ENCODE results near the gene ATP2A2.

DNA sequence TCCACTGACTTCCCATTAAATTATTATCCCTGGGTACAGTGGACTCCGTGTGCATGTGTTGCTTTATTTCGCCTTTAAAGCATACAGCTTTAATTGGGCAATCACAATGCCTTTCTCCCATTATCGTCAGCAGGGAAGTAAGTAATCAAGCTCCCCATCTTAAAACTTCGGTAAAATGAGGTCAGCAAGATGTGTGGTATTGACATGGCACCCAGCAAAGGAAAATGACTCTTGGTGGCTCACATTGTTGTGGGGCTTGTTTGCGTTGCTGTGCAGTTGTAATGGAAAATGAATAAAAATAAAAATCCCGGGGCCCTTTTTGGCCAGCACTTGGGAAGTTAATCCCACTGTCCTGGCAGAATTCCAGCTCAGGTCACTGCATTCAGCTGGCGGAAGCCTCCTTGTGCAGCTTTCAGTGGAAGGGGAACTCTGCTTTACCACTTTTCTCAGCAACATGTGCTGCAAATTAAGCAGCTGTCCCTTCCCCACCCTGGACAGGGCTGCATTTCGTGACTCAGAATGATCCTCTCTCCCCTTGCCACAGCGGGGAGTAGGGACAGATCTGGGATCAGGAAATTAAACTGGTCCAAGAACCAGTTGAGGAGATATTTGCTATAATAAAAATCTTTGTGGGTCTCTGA is 13.9 kb upstream of the ATP2A2 start:
- no peak for TF ChIP-seq RAD21 (IDR thresholded peaks at IDR 0.05)
- TF ChIP-seq, protein P1, sequence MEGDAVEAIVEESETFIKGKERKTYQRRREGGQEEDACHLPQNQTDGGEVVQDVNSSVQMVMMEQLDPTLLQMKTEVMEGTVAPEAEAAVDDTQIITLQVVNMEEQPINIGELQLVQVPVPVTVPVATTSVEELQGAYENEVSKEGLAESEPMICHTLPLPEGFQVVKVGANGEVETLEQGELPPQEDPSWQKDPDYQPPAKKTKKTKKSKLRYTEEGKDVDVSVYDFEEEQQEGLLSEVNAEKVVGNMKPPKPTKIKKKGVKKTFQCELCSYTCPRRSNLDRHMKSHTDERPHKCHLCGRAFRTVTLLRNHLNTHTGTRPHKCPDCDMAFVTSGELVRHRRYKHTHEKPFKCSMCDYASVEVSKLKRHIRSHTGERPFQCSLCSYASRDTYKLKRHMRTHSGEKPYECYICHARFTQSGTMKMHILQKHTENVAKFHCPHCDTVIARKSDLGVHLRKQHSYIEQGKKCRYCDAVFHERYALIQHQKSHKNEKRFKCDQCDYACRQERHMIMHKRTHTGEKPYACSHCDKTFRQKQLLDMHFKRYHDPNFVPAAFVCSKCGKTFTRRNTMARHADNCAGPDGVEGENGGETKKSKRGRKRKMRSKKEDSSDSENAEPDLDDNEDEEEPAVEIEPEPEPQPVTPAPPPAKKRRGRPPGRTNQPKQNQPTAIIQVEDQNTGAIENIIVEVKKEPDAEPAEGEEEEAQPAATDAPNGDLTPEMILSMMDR (IDR thresholded peaks at IDR 0.05; ENCODE audit: low read depth, low read length, missing input control): no peak
- TF ChIP-seq TAF1 (conservative IDR thresholded peaks at IDR 0.05): no peak
- TF ChIP-seq MAX (IDR thresholded peaks at IDR 0.05): no peak

Data from liver (tissue), 3 donors.